HG02885 (cell line): ENCODE results near the gene BTC.
A peak's percentile ranks its signal among the peaks of the same experiment; 100 is the strongest.
"Not testable (repeated sequence)": the region's sequence is repeated elsewhere in the genome, so short reads cannot be mapped to it uniquely, and the experiment has no call there.

ENCODE experiments used
- ATAC-seq: cut with Tn5 transposase; IDR thresholded peaks from one replicate; pipeline ENCODE4 v1.9.1; 2021; ENCODE audit warnings: mild to moderate bottlenecking; ENCODE audit not compliant: unreplicated experiment, poor library complexity

BTC gene, protein sequence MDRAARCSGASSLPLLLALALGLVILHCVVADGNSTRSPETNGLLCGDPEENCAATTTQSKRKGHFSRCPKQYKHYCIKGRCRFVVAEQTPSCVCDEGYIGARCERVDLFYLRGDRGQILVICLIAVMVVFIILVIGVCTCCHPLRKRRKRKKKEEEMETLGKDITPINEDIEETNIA

DNA sequence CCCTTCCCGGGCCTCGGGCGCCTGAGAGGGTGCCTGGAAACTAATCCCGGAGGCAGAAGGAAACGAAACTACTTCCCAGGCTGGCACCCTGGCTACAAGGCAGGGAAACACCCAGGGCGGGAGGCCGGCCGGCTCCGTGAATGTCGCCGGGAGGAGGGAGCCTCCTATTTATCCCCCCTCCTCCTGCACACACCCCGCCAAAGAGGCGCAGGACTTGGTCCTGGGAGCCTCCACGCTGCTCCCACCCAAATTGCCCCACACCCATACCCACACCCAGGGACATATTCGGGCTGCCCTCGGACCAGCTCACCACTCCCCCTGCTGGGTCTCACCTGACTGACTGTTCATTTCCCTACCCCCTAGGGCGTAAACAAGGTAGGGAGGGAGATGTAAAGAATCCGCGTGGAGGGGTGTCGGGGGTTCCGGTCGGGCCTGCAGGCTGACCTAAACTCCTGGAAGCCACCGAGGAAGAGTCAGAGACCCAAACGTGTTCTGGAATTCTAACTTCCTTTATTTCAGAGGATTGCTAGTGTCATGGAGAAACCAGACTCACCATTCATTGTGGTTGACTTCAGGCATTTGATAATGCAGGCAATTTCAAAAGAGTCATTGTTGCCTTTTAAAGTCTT is at the start of gene BTC:
Gene BTC, minus strand, starts transcription at position 142 of the 629 bp plus-strand sequence. CDS start 198 bp downstream, outside the sequence.
- ATAC-seq: no peak

DNA sequence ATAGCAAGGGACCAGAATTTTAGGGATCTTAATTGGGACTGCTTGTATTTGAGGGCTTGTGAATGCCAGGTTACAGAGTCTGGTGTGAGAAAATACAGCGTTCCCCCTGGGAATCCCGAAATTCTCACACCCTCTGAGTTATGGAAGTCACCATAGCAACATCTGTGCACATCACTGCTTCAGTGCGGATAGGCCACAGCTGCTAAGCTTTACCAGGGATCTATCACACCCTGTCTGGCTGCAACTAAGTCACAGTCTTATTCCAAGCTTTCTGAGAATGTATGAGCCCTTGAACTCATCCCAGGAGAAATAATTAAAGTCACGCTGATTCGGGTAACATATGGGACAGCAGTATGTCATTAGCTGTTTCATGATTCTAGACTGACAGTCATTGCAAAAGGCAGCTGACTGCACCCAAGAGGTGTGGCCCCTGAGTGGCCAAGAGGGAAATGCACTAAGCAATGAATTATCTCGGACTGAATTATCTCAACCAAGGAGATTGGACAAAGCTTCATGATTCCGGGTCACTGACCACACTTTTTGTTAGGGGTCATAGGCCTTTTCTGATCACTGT is 46.7 kb upstream of the BTC start:
- no peak for ATAC-seq

DNA sequence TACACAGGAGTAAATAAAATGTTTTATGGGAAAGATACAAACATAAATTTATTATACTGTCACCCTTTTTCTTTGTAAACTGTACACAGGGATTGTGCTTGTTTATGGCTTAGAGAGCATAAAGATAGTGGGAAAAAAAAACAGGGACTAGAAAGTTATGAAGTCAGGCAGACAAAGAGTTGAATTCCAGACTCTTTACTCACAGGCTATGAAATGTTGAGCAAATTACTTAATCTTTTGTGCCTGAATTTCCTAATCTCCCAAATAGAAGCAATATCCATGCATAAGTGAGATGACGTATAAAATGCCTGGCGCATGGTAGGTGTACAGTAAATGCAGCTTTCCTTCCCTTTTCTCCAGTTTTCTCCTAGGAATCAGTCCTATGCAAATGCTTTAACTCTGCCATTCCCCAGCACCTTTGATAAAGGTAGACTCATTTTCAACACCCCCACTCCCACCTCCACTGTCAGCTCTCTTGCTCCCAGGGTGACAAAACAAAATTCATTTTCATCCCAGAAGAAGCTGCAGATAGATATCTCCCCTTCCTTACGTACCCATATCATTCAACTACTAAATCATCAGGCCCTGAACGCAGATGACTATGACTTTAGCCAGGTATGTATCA is 44.5 kb upstream of the BTC start:
- no peak for ATAC-seq

DNA sequence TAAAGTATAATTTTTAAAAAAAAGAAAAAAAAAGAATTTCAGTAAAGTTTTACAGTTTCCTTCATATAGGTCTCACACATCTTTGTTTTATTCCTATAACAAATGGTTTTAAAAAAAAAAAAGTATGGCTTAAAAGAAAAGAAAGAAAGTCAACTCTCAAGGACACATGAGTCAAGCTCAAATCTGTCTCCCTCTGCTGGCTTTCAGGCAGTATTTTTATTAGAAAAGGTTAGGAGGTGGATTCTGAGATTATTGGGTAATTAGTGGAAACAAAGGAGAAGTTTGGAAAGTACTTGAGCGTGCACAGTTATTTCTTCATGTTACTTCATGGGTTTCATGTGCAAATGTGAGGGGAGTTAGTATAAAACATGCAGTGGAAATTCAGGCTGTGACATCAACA is 36.6 kb upstream of the BTC start:
- ATAC-seq: no peak

DNA sequence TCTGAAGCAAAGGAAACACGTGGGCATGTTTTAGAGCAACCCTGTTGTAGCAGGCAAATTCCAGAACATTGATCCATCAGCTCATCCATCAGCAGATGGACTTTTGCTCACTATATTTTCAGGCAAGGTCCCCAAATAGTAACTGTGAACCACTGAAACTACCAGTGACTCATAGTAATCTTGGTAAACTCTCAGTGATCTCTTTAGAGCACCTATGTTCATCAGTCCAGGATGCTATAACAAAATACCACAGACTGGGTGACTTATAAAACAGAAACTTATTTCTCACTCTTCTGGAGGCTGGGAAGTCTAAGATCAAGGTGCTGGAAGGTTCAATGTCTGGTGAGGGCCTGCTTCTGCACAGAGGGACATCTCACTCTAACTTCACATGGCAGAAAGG is 28.9 kb upstream of the BTC start:
- peak; percentile 74 for ATAC-seq

DNA sequence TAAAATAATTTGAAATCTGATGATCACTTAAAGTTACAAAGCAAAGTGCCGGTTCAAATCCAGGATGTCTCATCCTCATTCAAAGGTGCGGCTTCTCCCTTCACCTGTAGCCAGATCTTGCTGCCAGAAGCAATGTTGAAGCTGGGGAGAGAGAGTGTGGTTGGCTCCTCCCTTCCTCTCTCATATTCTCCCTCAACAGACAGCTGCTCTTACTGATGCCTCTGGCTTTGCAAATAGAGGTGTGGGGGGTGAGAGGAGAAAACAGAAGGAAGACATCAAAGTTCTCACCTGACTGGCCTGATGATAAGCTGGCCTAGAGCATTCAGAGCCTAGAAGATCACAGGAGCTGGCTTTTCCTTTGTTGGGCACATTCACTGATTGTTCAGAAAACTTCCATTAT is 28.3 kb upstream of the BTC start:
- ATAC-seq: no peak

DNA sequence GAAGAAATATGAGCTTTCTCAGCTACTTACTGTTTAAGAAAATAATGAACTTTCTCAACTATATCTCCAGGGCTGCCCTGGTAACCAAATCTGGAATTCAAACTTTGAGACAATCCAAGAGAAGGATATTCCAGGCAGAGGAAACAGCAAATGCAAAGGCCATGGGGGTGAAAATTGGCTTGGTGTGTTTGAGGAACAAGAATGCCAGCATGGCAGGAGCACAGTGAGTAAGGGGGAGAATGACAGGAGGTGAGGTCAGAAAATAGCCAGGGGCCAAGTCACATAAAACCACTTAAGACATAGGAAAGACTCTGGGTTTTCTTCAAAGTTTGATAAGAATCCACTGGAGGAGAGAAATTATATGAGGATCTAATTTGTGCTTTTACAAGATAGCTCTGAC is 27.2 kb upstream of the BTC start:
- no peak for ATAC-seq

DNA sequence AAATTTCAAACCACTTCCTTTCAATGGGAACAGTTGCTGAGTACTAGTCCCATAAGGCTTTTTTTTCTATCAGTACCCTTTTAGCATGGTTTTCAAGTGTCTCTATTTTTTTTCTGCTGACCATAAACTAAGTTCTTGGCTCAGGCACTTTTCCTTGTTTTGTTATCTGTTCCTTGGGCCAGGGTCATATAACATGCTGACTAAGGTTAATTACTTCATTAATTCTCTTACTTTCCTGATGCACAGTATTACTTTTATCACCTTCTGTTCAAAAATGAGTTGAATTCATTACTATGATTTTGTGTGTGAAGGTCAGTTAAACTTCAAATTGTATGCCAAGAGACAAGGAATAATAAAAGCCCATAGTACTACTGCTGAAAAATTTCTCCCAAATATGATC is 19.7 kb upstream of the BTC start:
- no peak for ATAC-seq

DNA sequence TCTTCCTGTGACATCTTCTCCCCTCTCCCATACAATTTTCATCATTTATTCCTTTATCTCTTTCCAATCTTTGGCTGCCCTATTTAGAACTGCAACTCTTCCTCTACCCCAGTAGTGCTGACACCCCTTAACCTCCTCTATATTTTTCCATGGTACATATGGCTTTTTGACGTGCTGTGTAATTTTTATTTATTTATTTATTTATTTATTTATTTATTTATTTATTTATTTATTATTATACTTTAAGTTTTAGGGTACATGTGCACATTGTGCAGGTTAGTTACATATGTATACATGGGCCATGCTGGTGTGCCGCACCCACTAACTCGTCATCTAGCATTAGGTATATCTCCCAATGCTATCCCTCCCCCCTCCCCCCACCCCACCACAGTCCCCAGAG is 17.7 kb upstream of the BTC start:
- not testable (repeated sequence) for ATAC-seq

DNA sequence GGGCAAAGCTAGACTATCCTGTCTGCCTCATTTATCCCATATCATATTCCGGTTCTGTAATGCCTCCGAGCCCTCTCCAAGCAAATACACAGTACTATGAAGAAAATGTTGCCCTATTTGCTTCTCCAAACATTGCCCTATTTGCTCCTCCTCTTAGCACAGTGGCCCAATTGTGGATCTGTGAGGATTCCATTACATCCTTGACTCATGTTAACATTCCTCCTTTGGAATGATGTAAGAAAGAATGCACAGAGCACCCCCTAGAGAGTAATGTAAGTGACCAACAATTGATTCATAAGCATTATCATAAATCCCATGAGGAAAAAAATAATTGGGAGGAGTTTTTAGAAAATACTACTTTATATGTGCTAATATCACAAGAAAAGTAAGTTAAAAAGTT is 11.3 kb upstream of the BTC start:
- ATAC-seq: no peak

DNA sequence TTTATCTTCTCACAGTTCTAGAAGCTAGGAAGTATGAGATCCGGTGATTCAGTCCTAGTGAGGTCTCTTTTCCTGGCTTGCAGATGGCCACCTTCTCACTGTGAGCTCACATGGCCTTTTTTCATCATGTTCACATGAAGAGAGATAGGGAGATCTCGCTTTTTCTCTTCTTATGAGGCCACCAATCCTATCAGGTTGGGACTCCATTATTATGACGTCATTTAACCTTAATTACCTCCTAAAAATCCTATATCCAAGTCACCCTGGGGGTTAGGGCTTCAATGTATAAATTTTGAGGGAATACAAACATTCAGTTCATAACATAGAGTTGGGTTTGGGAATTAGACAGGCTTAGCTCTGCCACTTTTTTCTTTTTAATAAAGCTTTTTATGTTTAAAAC is 6.0 kb upstream of the BTC start:
- ATAC-seq: no peak

DNA sequence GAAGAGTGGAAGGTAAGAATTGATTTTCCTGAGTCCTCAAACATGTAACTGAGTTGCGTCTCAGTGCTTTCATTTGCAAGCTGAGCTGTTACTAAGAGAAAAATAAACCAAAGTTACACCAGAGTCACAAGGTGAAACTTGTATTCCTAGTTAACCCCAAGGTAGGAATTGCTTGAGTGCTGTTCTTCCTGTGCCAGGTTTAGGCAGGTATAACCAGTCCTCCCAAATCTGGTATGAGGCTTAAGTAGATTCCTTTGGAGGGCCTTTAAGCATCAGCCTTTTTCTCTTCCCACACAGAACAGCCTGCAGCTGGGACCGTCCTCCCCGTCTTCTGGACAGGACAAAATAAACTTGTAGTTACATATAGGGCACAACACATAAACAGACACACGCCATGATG is 2.3 kb upstream of the BTC start:
- no peak for ATAC-seq

DNA sequence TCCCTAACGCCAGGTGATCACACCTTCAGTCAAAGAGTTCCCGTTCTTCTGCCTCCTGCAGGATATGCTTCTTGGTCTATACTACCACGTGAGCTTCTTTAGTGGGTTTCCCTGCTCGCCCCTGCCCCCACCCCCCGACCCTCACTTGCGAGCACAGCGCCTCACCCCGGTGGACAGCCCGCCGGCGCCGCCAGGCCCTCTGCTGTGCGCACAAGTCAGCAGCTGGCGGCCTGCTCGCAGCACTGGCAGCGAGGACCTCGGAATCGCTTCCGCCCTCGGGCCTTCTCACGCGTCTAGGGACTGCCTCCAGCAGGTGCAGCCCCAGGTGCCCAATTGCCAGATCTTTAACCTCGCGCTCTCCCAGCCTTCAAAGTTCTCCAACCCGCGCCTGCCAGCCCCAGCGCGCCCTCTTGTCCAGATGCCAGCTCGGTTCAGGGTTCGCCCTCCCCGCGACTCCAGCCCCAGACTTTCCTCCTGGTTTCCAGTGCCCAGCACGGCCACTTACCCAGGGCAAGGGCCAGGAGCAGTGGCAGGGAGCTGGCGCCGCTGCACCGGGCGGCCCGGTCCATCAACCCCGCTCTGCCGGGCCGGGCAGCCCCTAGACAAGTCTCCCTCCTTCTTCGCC is 454 bp downstream of the BTC start:
- ATAC-seq: no peak

DNA sequence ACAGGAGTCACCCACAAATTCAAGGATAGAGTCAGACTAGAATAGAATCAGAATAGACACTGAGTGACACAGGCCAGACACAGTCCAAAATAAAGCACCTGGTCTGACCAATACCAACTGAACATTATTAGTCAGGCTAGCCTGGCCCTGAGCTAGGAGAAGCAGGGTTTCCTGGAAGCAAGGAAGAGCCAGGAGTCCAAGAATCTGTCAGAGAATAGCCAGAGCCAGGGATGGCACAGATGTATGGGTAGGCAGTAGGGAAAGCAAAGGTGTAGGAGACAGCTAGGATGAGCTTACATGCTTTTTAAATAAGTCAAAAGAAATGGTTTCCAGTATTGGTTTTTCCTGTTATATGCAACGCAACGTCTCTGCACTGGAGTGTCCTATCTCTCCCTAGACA is 3.7 kb downstream of the BTC start:
- ATAC-seq: no peak

DNA sequence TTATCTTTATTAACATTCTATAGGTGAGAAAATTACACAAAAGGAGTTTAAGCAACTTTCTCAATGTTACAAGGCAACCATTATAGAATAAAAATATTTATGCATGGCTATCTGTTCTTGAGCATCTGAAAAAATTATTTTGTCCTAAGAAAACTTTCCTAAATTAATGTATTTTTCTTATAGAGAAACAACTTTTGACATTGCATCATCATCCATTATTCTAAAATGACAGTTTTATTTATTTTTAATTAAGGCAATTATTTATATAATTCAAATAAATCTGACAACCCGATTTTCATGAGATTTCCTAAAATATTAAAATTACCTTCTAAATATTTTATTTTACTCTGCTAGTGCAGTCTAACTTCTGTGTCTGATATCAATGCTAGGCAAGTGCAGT is 4.8 kb downstream of the BTC start:
- ATAC-seq: no peak

DNA sequence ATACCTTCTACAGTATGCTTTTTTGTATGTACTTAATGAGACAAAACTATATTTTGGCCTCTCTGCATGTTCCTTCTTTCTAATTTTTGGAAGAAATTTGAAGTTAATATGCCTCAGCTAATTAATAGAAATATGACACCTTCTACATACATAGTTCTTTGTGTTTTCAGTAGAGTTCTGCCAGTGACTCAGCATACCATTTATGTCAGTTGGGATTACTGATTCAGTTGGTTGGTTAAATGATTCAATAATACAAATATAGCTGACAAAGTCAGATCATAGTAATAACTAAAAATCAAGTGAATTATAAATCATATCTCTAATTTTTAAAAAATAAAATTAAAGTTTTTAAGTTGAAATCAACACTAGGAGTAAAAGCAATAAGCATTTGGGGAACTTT is 16.8 kb downstream of the BTC start:
- no peak for ATAC-seq

DNA sequence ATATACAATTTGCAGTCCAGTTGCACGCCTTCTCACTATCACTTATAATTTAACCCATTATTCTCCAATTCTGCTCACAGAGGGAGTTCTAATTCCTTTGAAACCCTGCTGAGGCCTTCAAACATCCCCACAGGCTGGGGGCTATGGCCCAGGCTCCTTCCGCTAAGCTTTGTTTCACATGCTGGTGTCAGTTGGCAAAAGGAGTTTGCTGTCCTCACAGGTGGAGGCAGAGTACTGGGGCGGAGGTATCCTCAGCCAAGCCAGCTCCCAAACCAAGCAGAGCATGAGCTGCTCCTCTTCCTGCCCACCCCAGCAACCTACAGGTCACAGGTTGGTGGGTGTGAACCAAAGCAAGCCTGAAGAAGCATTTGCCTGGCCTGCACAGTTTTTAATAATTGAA is 21.5 kb downstream of the BTC start:
- no peak for ATAC-seq

DNA sequence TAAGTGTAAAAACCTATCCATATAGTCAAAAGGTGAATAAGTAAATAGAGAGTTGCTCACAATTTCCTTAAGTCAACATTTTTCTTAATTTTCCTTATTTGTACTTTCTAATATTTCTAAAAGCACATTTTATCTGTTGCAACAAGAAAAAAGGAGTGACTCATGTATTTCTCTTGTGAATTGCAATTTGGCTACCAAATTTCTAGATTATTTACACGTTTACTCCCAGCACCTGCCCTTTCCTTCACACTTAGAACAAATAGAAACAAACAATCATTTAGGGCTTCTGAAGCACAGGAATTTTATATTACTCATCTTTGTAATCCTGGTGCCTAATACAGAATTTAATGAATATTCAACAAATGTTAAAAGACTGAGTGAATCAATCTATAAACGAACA is 22.2 kb downstream of the BTC start:
- ATAC-seq: no peak

DNA sequence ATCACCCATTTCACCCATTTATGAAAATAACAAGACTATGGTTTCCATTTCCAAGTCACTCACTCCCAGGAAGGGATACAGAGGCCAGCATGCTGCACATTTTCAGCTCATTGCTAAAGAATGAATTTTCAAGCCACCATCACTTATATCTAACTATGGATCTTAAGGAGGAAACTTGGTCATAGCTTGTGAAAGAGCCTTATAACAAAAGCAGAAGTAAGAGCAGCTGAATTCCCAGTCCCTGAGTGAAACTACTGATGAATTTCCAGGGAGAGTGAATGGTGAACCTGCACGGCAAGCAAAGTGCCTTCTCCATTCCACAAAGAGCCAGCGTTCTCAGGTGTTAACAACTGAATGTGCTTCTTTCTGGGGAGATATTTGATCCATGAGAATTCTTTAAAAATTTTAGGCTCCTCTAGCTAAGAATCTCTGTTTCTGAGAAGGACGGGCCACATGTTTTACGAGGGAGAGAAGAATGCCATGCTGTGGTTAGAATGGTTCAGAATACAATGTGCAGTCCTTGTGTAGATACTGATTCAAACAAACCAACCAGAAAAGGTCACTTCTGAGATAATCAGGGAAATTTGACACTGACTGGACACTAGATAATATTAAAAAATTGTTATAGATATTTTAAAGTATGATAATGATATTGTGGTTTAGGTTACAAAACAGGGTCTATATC is 24.0 kb downstream of the BTC start:
- no peak for ATAC-seq

DNA sequence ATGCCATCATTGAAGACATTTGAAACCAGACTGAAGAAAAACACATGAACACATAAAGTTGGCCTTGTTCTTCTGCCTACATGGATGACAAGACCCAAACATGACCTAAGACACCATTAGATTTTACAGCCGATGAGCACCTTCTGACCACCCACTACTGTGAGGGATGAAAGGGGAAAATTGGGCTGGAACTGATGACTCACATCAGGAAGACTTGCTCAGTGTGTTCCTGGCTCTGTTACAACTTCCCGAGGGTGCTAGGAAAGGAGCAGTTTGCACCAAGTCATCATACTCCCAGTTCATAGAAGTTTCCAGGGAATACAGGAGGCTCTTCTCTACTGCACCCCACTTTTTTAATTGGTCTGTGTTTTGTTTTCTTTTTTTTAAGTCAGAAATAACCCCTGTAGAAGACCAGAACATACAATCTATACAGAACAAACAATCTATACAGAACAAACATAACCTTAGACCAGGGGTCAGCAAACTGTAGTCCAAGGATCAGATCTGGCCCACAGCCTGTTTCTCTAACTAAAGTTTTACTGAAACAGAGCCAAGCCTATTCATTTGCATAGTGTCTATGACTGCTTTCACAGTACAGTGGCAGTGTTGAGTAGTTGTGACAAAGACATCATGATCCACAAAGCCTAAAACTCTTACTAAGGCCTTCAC is 25.3 kb downstream of the BTC start:
- ATAC-seq: no peak
